C4-2B (cell line): Measurements from ENCODE around the gene CRYAA.
"Not testable (repeated sequence)": the region's sequence is repeated elsewhere in the genome, so short reads cannot be mapped to it uniquely, and the experiment has no call there.

Experiments used
- CTCF ChIP-seq: fragments of 450-650 bp; conservative IDR thresholded peaks from 2 replicates; pipeline ENCODE4 v1.5.1; 2017; ENCODE audit warnings: mild to moderate bottlenecking
- ZFX ChIP-seq: fragments of 450-650 bp; IDR thresholded peaks from 2 replicates; pipeline ENCODE4 v1.6.1; 2017

- not testable (repeated sequence) for TF ChIP-seq CTCF, ZFX
These were observed 9.3 kb upstream of the CRYAA start for GRCh38 chr21:43159279-43160175.
